Measurements from ENCODE around the gene ANO1. TPM values are rescaled to one million over a fixed set of nuclear protein-coding genes. Genes with fewer than 3 reads are reported as not detected.

Gene ANO1
- total RNA-seq, 4 donors from 2014 or later: 2.3 to 9.2 (median 4.2) TPM

GRCh38 chr11:70066136-70066520 is 12.0 kb upstream of the ANO1 start:
- H3K4me3 ChIP-seq: no peak overlapping the region
- no peak overlapping the region for H3K27ac ChIP-seq
- H3K36me3 ChIP-seq: no peaks in the 10 kb centered on the region
- no peak for DNase-seq
- no peak for TF ChIP-seq POLR2A (IDR thresholded peaks at IDR 0.05)
- TF ChIP-seq, protein P1, sequence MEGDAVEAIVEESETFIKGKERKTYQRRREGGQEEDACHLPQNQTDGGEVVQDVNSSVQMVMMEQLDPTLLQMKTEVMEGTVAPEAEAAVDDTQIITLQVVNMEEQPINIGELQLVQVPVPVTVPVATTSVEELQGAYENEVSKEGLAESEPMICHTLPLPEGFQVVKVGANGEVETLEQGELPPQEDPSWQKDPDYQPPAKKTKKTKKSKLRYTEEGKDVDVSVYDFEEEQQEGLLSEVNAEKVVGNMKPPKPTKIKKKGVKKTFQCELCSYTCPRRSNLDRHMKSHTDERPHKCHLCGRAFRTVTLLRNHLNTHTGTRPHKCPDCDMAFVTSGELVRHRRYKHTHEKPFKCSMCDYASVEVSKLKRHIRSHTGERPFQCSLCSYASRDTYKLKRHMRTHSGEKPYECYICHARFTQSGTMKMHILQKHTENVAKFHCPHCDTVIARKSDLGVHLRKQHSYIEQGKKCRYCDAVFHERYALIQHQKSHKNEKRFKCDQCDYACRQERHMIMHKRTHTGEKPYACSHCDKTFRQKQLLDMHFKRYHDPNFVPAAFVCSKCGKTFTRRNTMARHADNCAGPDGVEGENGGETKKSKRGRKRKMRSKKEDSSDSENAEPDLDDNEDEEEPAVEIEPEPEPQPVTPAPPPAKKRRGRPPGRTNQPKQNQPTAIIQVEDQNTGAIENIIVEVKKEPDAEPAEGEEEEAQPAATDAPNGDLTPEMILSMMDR (IDR thresholded peaks at IDR 0.05 in 4 of 5, conservative IDR thresholded peaks at IDR 0.05 in 1 of 5): no peak
- intact Hi-C loops (cut with DNase I; ENCODE audit: low total_unique reads): no loop called here
- H3K27me3 ChIP-seq: peaks cover 8 to 16% (median 13%) of the 10 kb centered on the region in 3 donors
- ATAC-seq: no peak
- in situ Hi-C loops (cut with MboI; ENCODE audit: low sequenced_read_pairs in 4 of 4): no loop called here
- H3K9me3 ChIP-seq: no peaks in the 10 kb centered on the region
- no peaks in the 10 kb centered on the region for H3K4me1 ChIP-seq

DNA sequence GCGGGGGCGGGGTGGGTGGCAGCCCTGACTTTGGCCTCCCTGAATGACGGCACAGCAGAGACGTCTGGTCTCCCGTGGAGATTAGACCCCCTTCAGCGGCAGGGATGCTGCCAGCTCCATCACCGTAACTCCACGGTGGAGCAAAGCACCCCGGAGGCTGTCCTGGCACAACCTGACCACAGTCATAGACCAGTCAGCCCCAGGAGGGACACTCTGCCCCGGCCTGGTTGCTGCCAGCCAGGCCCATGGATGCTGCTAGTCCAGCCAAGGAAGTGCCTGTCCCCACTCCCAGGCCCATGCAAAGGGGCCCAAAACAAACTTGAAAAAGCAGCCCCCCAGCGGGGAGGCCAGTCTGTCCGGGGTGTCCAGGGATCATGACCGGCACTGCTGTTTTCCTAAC is 11.5 kb upstream of the ANO1 start:
- in situ Hi-C loops (cut with MboI; ENCODE audit: low sequenced_read_pairs in 4 of 4) (no loop called here), intact Hi-C loops (cut with DNase I; ENCODE audit: low total_unique reads) (no loop called here)
- Histone ChIP-seq H3K9me3 (no peaks in the 10 kb centered on the region), H3K4me3 (no peak overlapping the region), H3K27me3 (peaks cover 8 to 17% (median 13%) of the 10 kb centered on the region in 3 donors), H3K4me1 (no peaks in the 10 kb centered on the region), H3K36me3 (no peaks in the 10 kb centered on the region), H3K27ac (no peak overlapping the region)
- TF ChIP-seq, protein P1 (IDR thresholded peaks at IDR 0.05 in 4 of 5, conservative IDR thresholded peaks at IDR 0.05 in 1 of 5): no peak
- no peak for TF ChIP-seq POLR2A (IDR thresholded peaks at IDR 0.05)
- DNase-seq (no peak), ATAC-seq (no peak)

GRCh38 chr11:70067036-70067435 is 11.1 kb upstream of the ANO1 start:
- in situ Hi-C loops (cut with MboI; ENCODE audit: low sequenced_read_pairs in 4 of 4) (no loop called here), intact Hi-C loops (cut with DNase I; ENCODE audit: low total_unique reads) (no loop called here)
- DNase-seq (no peak), ATAC-seq (no peak)
- Histone ChIP-seq H3K36me3 (no peaks in the 10 kb centered on the region), H3K27me3 (peaks cover 8 to 21% (median 13%) of the 10 kb centered on the region in 3 donors), H3K4me3 (no peak overlapping the region), H3K27ac (no peak overlapping the region), H3K9me3 (no peaks in the 10 kb centered on the region), H3K4me1 (no peaks in the 10 kb centered on the region)
- no peak for TF ChIP-seq POLR2A (IDR thresholded peaks at IDR 0.05)
- TF ChIP-seq, protein P1 (IDR thresholded peaks at IDR 0.05 in 4 of 5, conservative IDR thresholded peaks at IDR 0.05 in 1 of 5): no peak

GRCh38 chr11:70067591-70068341 is 10.4 kb upstream of the ANO1 start:
- Histone ChIP-seq H3K27me3 (peaks cover 8 to 28% (median 13%) of the 10 kb centered on the region in 3 donors), H3K9me3 (no peaks in the 10 kb centered on the region), H3K4me1 (peaks cover 0 to 1% of the 10 kb centered on the region in 2 donors), H3K36me3 (no peaks in the 10 kb centered on the region), H3K27ac (no peak overlapping the region), H3K4me3 (no peak overlapping the region)
- in situ Hi-C loops (cut with MboI; ENCODE audit: low sequenced_read_pairs in 4 of 4) (no loop called here), intact Hi-C loops (cut with DNase I; ENCODE audit: low total_unique reads) (no loop called here)
- ATAC-seq (no peak), DNase-seq (no peak)
- TF ChIP-seq POLR2A (IDR thresholded peaks at IDR 0.05): no peak
- TF ChIP-seq, protein P1 (IDR thresholded peaks at IDR 0.05 in 4 of 5, conservative IDR thresholded peaks at IDR 0.05 in 1 of 5): no peak
